Measurements from ENCODE around the gene ZCCHC2. TPM values are rescaled to one million over a fixed set of nuclear protein-coding genes. Genes with fewer than 3 reads are reported as not detected.

ZCCHC2 gene
- total RNA-seq, 1 donor from 2014 or later = 21.0 TPM

- no peak for DNase-seq (ENCODE audit: low spot score)
- H3K27ac Mint-ChIP-seq (ENCODE audit: unreplicated experiment) = peak overlapping the region; percentile 33
- no peak for TF ChIP-seq CTCF (IDR thresholded peaks at IDR 0.05; ENCODE audit: unreplicated experiment)
- H3K4me1 Mint-ChIP-seq (ENCODE audit: unreplicated experiment) = peaks cover 31% of the 10 kb centered on the region
- H3K4me3 Mint-ChIP-seq (ENCODE audit: unreplicated experiment) = peak overlapping the region; percentile 33
- H3K36me3 Mint-ChIP-seq (ENCODE audit: low read depth, unreplicated experiment) = peaks cover 12% of the 10 kb centered on the region
- H3K9me3 Mint-ChIP-seq (ENCODE audit: unreplicated experiment) = no peaks in the 10 kb centered on the region
- H3K27me3 Mint-ChIP-seq (ENCODE audit: unreplicated experiment) = peaks cover 3% of the 10 kb centered on the region
Measured at GRCh38 chr18:62543021-62543420, 20.2 kb downstream of the ZCCHC2 start.

GRCh38 chr18:62545098-62545497 is 22.3 kb downstream of the ZCCHC2 start:
- Mint-ChIP-seq H3K9me3 (ENCODE audit: unreplicated experiment) (no peaks in the 10 kb centered on the region), H3K36me3 (ENCODE audit: low read depth, unreplicated experiment) (peaks cover 18% of the 10 kb centered on the region), H3K4me1 (ENCODE audit: unreplicated experiment) (peaks cover 23% of the 10 kb centered on the region)

GRCh38 chr18:62549755-62550154 is 26.9 kb downstream of the ZCCHC2 start:
- Mint-ChIP-seq H3K4me1 (ENCODE audit: unreplicated experiment) (peaks cover 7% of the 10 kb centered on the region), H3K27me3 (ENCODE audit: unreplicated experiment) (peaks cover 3% of the 10 kb centered on the region), H3K27ac (ENCODE audit: unreplicated experiment) (no peak overlapping the region), H3K4me3 (ENCODE audit: unreplicated experiment) (no peak overlapping the region), H3K36me3 (ENCODE audit: low read depth, unreplicated experiment) (peaks cover 23% of the 10 kb centered on the region), H3K9me3 (ENCODE audit: unreplicated experiment) (no peaks in the 10 kb centered on the region)
- no peak for DNase-seq (ENCODE audit: low spot score)
- no peak for TF ChIP-seq CTCF (IDR thresholded peaks at IDR 0.05; ENCODE audit: unreplicated experiment)

More at GRCh38 chr18:62545098-62545497, 22.3 kb downstream of the ZCCHC2 start:
- H3K4me3 Mint-ChIP-seq (ENCODE audit: unreplicated experiment) = no peak overlapping the region
- no peak for TF ChIP-seq CTCF (IDR thresholded peaks at IDR 0.05; ENCODE audit: unreplicated experiment)
- H3K27me3 Mint-ChIP-seq (ENCODE audit: unreplicated experiment) = peaks cover 3% of the 10 kb centered on the region
- DNase-seq (ENCODE audit: low spot score) = no peak
- H3K27ac Mint-ChIP-seq (ENCODE audit: unreplicated experiment) = no peak overlapping the region

GRCh38 chr18:62550746-62551145 is 27.9 kb downstream of the ZCCHC2 start:
- Mint-ChIP-seq H3K9me3 (ENCODE audit: unreplicated experiment) (no peaks in the 10 kb centered on the region), H3K27ac (ENCODE audit: unreplicated experiment) (no peak overlapping the region), H3K4me1 (ENCODE audit: unreplicated experiment) (peaks cover 7% of the 10 kb centered on the region), H3K27me3 (ENCODE audit: unreplicated experiment) (peaks cover 3% of the 10 kb centered on the region), H3K36me3 (ENCODE audit: low read depth, unreplicated experiment) (peaks cover 23% of the 10 kb centered on the region), H3K4me3 (ENCODE audit: unreplicated experiment) (no peak overlapping the region)
- TF ChIP-seq CTCF (IDR thresholded peaks at IDR 0.05; ENCODE audit: unreplicated experiment) = no peak
- no peak for DNase-seq (ENCODE audit: low spot score)

- H3K27ac Mint-ChIP-seq (ENCODE audit: unreplicated experiment) = no peak overlapping the region
- H3K27me3 Mint-ChIP-seq (ENCODE audit: unreplicated experiment) = peaks cover 3% of the 10 kb centered on the region
- TF ChIP-seq CTCF (IDR thresholded peaks at IDR 0.05; ENCODE audit: unreplicated experiment) = no peak
- peaks cover 7% of the 10 kb centered on the region for H3K4me1 Mint-ChIP-seq (ENCODE audit: unreplicated experiment)
- H3K4me3 Mint-ChIP-seq (ENCODE audit: unreplicated experiment) = no peak overlapping the region
- DNase-seq (ENCODE audit: low spot score) = no peak
- peaks cover 31% of the 10 kb centered on the region for H3K36me3 Mint-ChIP-seq (ENCODE audit: low read depth, unreplicated experiment)
- no peaks in the 10 kb centered on the region for H3K9me3 Mint-ChIP-seq (ENCODE audit: unreplicated experiment)
Measured at GRCh38 chr18:62551972-62552513, 29.2 kb downstream of the ZCCHC2 start.

All from endothelial cell (in vitro differentiated cells).